GM19324 (cell line): ENCODE results near the gene C10orf95.

Source experiments
- ATAC-seq: cut with Tn5 transposase; IDR thresholded peaks from one replicate; pipeline ENCODE4 v1.9.1; 2021; ENCODE audit warnings: mild to moderate bottlenecking, moderate library complexity; ENCODE audit not compliant: unreplicated experiment, low FRiP score

The C10orf95 gene

GRCh38 chr10:102405108-102405571, 46.2 kb downstream of the C10orf95 start:
- no peak for ATAC-seq

DNA sequence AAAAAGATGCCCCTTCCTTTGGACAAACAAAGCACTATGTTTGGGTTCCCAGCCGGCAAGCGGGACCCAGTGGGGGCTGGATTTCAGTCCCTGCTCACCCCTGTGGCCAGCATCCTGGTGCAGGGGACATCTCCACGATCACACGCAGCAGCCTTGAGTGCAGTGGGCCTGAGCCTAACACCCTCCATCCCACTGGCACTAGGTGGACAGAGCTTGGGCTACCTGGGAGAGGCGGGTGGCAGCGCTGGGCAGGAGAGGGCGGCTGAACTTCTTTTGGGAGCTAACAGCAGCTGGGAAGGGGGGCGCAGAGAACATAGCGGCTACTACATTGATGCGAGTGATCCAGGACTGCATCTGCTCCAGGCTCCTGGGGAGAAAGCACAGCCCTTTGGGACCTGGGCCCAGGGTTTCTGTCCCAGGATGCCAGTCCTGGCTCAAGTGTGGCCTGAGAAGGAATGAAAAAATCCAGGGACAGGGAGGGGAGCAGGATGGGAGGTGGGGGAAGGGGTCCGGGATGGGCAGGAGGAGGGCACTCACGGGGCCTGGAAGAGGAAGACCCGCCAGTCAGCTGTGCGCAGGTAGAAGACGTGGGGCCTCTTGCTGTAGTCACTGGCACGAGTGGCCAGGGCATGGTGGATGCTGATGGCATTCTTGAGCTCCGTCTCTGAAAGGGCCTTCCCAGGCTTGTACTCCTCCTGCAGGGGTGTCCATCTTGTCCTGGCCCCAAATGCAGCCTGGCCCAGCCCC, 46.8 kb downstream of the C10orf95 start:
- ATAC-seq: no peak

DNA sequence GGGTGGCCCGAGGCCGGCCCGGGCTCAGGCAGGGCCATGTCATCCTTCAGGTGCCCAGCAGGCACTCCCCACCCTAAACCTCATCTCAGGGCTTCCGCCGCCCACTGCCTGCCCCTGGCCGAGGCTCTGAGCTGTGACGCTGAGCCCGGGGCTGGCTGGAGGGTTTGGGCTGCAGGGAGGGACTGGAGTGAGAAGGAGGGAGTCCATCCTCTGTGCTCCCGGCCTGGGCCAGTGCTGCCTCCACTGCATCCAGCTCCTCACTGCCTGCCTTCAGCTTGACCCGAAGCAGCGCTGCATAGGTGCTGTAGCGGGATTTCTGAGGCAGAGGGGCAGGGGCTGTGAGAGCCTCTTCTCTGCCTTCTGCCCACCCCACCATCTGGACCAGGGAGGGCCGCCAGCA, 48.2 kb downstream of the C10orf95 start:
- no peak for ATAC-seq

DNA sequence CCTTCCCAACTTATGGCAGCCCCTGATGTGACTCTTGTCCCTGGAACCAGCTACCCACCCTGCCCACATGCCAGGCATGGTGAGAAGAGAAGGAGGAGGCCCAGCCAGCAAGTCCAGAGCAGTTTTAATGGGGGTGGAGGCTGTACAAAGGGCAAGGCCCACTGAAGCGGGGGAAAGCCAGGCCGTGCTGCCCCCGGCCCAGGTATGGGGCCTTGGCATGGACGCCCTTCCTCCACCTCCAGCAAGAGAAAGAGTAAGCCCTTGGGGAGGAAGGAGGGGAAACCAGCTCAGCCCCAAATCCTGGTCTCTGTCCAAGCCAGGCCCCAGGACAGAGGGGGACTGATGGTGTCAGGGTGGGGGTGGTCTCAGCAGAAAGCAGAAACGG, 48.8 kb downstream of the C10orf95 start:
- no peak for ATAC-seq

- no peak for ATAC-seq
Measured at GRCh38 chr10:102401735-102402511, 49.4 kb downstream of the C10orf95 start.

GRCh38 chr10:102401342-102401654, 50.0 kb downstream of the C10orf95 start:
- no peak for ATAC-seq

- ATAC-seq: no peak
Measured at GRCh38 chr10:102400598-102401341, 50.6 kb downstream of the C10orf95 start.

DNA sequence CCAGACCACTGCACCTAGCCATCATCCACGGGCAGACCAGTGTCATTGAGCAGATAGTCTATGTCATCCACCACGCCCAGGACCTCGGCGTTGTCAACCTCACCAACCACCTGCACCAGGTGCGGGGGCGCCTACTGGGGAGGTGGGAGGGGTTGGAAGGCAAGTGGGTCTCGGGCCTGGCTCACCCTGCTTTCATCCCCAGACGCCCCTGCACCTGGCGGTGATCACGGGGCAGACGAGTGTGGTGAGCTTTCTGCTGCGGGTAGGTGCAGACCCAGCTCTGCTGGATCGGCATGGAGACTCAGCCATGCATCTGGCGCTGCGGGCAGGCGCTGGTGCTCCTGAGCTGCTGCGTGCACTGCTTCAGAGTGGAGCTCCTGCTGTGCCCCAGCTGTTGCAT, 51.3 kb downstream of the C10orf95 start:
- ATAC-seq: no peak
